Hepatocyte (in vitro differentiated cells): ENCODE results near the gene TAP2.
"Not testable (repeated sequence)": the region's sequence is repeated elsewhere in the genome, so short reads cannot be mapped to it uniquely, and the experiment has no call there.

ENCODE experiments used
- EZH2 ChIP-seq: fragments of 200-600 bp; sonication (generic); IDR thresholded peaks from 2 replicates; pipeline ENCODE4 v1.6.1; 2016; ENCODE audit warnings: antibody characterized with exemption, mild to moderate bottlenecking, borderline replicate concordance
- TF ChIP-seq, protein P1 (sequence below): fragments of 200-600 bp; sonication (generic); IDR thresholded peaks from 2 replicates; pipeline ENCODE4 v1.5.1; 2016; ENCODE audit warnings: antibody characterized with exemption, mild to moderate bottlenecking; ENCODE audit not compliant: poor library complexity

DNA sequence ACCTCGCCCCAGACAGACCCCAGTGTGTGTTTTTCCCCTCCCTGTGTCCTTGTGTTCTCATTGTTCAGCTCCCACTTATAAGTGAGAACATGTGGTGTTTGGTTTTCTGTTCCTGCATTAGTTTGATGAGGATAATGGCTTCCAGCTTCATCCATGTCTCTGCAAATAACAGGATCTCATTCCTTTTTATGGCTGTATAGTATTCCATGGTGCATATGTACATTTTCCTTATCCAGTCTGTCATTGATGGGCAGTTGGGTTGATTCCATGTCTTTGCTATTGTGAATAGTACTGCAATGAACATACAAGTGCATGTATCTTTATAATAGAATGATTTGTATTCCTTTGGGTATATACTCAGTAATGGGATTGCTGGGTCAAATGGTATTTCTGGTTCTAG, 35.4 kb upstream of the TAP2 start:
- TF ChIP-seq EZH2: not testable (repeated sequence)
- TF ChIP-seq, protein P1, sequence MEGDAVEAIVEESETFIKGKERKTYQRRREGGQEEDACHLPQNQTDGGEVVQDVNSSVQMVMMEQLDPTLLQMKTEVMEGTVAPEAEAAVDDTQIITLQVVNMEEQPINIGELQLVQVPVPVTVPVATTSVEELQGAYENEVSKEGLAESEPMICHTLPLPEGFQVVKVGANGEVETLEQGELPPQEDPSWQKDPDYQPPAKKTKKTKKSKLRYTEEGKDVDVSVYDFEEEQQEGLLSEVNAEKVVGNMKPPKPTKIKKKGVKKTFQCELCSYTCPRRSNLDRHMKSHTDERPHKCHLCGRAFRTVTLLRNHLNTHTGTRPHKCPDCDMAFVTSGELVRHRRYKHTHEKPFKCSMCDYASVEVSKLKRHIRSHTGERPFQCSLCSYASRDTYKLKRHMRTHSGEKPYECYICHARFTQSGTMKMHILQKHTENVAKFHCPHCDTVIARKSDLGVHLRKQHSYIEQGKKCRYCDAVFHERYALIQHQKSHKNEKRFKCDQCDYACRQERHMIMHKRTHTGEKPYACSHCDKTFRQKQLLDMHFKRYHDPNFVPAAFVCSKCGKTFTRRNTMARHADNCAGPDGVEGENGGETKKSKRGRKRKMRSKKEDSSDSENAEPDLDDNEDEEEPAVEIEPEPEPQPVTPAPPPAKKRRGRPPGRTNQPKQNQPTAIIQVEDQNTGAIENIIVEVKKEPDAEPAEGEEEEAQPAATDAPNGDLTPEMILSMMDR: not testable (repeated sequence)
